SU-DHL-6 (cell line): ENCODE results near the gene ETS1.

ENCODE experiments used
- CTCF ChIP-seq: fragments of 200-600 bp; sonication (generic); IDR thresholded peaks from one replicate; pipeline ENCODE4 v1.5.1; 2017; ENCODE audit warnings: antibody characterized with exemption, mild to moderate bottlenecking, low read length, moderate library complexity; ENCODE audit not compliant: insufficient read depth, poor library complexity, severe bottlenecking
- EZH2phosphoT487 ChIP-seq: fragments of 200-600 bp; sonication (generic), shearing (Covaris generic); conservative IDR thresholded peaks from 2 replicates; pipeline ENCODE4 v1.6.1; 2018; ENCODE audit warnings: mild to moderate bottlenecking, antibody characterized with exemption, low read length, moderate library complexity, mixed read lengths

GRCh38 chr11:128634395-128634794 is 47.0 kb upstream of the ETS1 start:
- TF ChIP-seq CTCF = no peak
- no peak for TF ChIP-seq EZH2phosphoT487
